Naive thymus-derived CD4-positive, alpha-beta T cell (primary cell): Measurements from ENCODE around the gene TMEM214. TPM values are rescaled to one million over a fixed set of nuclear protein-coding genes. Genes with fewer than 3 reads are reported as not detected.

Experiments used
- ATAC-seq: fragments of 150-1000 bp; cut with Tn5 transposase; 2 replicates; pipeline ENCODE4 v1.10.0; 2021; ENCODE audit warnings: mild to moderate bottlenecking, moderate library complexity
- CTCF ChIA-PET: fragments of 350-600 bp; sonication (Branson Sonifier 250); formaldehyde crosslinking; loops from one replicate; lab custom pipeline; 2021; ENCODE audit warnings: antibody characterized with exemption; lab: Charles Lee
- POLR2A ChIA-PET: fragments of 350-600 bp; sonication (Branson Sonifier 250); formaldehyde crosslinking; loops from one replicate; lab custom pipeline; 2021; ENCODE audit warnings: antibody characterized with exemption, inconsistent platforms; lab: Charles Lee
- DNase-seq, 9 donors: peaks; one replicate each; pipeline versions ENCODE4 v3.0.0 to v3.0.0-alpha.2; 2020 to 2022; ENCODE audit warnings: mixed read lengths in 1 of 9
- H3K27ac ChIP-seq: one replicate; pipeline ENCODE4 v1.7.0; 2013; ENCODE audit warnings: mild to moderate bottlenecking, low read depth, low read length, moderate library complexity
- H3K27me3 ChIP-seq, 2 donors: one replicate each; pipeline ENCODE4 v1.7.0; 2013; ENCODE audit warnings: low read length in 2 of 2, mild to moderate bottlenecking in 2 of 2, moderate library complexity in 2 of 2; ENCODE audit not compliant: control insufficient read depth in 2 of 2, insufficient read depth in 2 of 2
- H3K36me3 ChIP-seq, 3 experiments: 1 replicate in 2 of 3; 2 replicates in 1 of 3; pipeline ENCODE4 v1.7.0; 2013; ENCODE audit warnings: low read length in 3 of 3, mild to moderate bottlenecking in 3 of 3, moderate library complexity in 1 of 3; ENCODE audit not compliant: insufficient read depth in 3 of 3, control insufficient read depth in 2 of 3
- H3K4me1 ChIP-seq, 2 donors: one replicate each; pipeline ENCODE4 v1.7.0; 2013; ENCODE audit warnings: low read length in 2 of 2, mild to moderate bottlenecking in 2 of 2, moderate library complexity in 1 of 2; ENCODE audit not compliant: control insufficient read depth in 2 of 2, insufficient read depth in 2 of 2
- H3K4me3 ChIP-seq: 2 replicates; pipeline ENCODE4 v1.7.0; 2013; ENCODE audit warnings: mild to moderate bottlenecking, low read length
- H3K9me3 ChIP-seq, 3 experiments: 1 replicate in 2 of 3; 2 replicates in 1 of 3; pipeline ENCODE4 v1.7.0; 2013; ENCODE audit warnings: low read length in 3 of 3; ENCODE audit not compliant: control insufficient read depth in 2 of 3
- H3K27ac Mint-ChIP-seq, 9 donors: one replicate each; pipeline ENCODE4 v1.8.0; 2020 to 2022; ENCODE audit warnings: mixed read lengths in 9 of 9, mild to moderate bottlenecking in 8 of 9, moderate library complexity in 5 of 9, inconsistent platforms in 2 of 9
- H3K27me3 Mint-ChIP-seq, 5 donors: one replicate each; pipeline ENCODE4 v1.8.0; 2021 to 2022; ENCODE audit warnings: mixed read lengths in 5 of 5, mild to moderate bottlenecking in 1 of 5
- H3K36me3 Mint-ChIP-seq, 5 donors: one replicate each; pipeline ENCODE4 v1.8.0; 2020 to 2022; ENCODE audit warnings: mixed read lengths in 5 of 5, mild to moderate bottlenecking in 3 of 5, inconsistent platforms in 1 of 5
- H3K4me1 Mint-ChIP-seq, 7 donors: one replicate each; pipeline ENCODE4 v1.8.0; 2020 to 2022; ENCODE audit warnings: mixed read lengths in 7 of 7, mild to moderate bottlenecking in 3 of 7, inconsistent platforms in 1 of 7
- H3K4me3 Mint-ChIP-seq, 10 donors: one replicate each; pipeline ENCODE4 v1.8.0; 2020 to 2022; ENCODE audit warnings: mild to moderate bottlenecking in 10 of 10, mixed read lengths in 10 of 10, moderate library complexity in 6 of 10, inconsistent platforms in 2 of 10
- H3K9me3 Mint-ChIP-seq, 11 donors: one replicate each; pipeline ENCODE4 v1.8.0; 2020 to 2022; ENCODE audit warnings: mixed read lengths in 11 of 11, mild to moderate bottlenecking in 4 of 11, inconsistent platforms in 1 of 11, moderate library complexity in 1 of 11
- intact Hi-C, 2 donors: fragments of 100-400 bp; cut with micrococcal nuclease; formaldehyde crosslinking; loops; one replicate each; pipeline ENCODE4 v1.15.1; 2023
- polyA plus RNA-seq, 2 donors: library from polyadenylated mRNA; unstranded; fragments of 300-500 nt; fragmentation: Illumina TruSeq; gene quantifications; one replicate each; pipeline ENCODE4 v1.2.3, GENCODE V29; 2021
- total RNA-seq, 6 experiments: library from RNA in 5 of 6; stranded (reverse) in 5 of 6; gene quantifications; 1 replicate in 5 of 6; 2 replicates in 1 of 6; pipeline ENCODE4 v1.2.3 and lab custom pipeline; 2021 to 2026

TMEM214 gene
- total and polyA plus RNA-seq, 7 experiments from 2014 or later = 18.6 to 114 (median 41.7) TPM

DNA sequence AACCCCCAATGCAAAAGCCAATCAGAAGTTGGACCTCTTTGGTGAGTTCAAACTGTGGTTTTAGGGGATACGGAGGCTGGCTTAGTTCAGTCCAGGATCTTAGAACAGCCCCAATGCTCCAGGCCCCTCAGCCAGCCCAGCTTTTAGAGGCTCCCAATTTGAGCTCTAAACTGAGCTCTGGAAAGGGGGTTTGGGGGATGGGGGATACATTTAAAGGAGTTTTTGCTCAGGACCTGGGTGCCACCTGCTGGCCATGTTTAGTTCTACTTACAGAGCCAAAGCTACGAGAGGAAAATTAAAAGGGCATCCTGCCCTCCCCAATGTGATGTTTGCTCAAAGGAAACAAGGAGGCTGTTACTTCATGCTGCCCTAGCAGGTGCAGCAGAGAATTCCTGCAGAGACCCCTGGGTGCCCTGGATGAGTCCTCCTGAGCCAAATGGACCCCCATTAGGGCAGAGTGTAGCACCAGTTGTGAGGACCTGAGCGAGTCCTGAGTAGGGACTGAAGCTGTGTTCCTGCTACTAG is 15.9 kb upstream of the TMEM214 start:
- Mint-ChIP-seq H3K27ac (no peak overlapping the region), H3K4me1 (peaks cover 0 to 7% (median 0%) of the 10 kb centered on the region in 7 donors), H3K4me3 (no peak overlapping the region), H3K36me3 (no peaks in the 10 kb centered on the region), H3K27me3 (no peaks in the 10 kb centered on the region), H3K9me3 (no peaks in the 10 kb centered on the region)
- ATAC-seq (peak; percentile 54), DNase-seq (peak in 7 of 9 donors; percentile 20 to 38 (median 27))
- H3K4me1 ChIP-seq = no peaks in the 10 kb centered on the region
- no peaks in the 10 kb centered on the region for H3K9me3 ChIP-seq
- no peaks in the 10 kb centered on the region for H3K27me3 ChIP-seq
- no peak overlapping the region for H3K4me3 ChIP-seq
- no peak overlapping the region for H3K27ac ChIP-seq
- no peaks in the 10 kb centered on the region for H3K36me3 ChIP-seq
- intact Hi-C loops = loop anchor here (1.0 to 2.0 kb wide), 3 partner anchors 56 to 170 kb away; partner anchors contain the start of gene DPYSL5 (in 1 of the 2)
- POLR2A ChIA-PET = interaction anchor here (1.3 to 2.1 kb wide), 2 partner anchors 34 to 55 kb away, joined by 3 to 5 read pairs; partner anchors contain the start of genes AGBL5 and OST4
- CTCF ChIA-PET = interaction anchor here (0.6 to 4.3 kb wide), 10 partner anchors 12 to 263 kb away, joined by 3 to 54 read pairs (median 4); partner anchors contain the start of gene AGBL5

DNA sequence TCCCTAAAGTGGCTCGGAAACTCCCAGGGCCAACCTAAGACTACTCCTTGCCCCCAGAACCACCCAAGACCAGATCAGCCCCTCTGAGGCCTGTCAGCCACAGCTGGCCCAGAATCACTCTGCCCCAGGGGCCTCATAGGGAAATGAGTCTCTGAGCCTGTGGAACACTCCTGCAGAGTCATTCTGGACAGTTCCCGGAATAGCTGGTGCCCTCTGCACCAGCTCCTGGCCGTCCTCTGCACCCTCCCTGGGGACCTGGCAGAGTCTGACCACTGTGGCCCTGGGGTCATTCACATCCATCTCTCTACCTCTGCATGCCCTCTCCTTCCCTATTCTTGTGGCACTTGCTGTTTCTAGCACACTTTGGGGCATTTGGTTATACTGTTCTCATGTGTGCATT is 14.6 kb upstream of the TMEM214 start:
- no peak overlapping the region for H3K27ac Mint-ChIP-seq

DNA sequence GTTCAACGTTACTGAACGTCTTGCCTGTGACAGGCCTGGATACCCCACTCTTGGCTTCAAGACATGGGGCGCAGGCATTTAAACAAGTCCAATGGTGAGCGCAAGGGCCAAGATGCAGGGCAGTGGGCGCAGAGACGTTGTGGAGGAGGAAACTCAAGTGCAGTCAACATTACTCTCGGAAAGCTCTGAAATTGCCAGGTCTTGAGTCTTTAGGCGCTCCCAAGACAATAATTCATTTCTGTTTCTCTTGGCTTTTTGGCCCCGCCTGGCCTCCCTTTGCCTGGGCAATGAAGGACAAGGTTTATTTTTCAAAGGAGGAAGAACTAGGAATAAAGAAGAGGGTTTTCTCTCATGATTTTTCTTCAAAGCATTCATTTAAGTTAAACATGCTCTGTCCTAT is 13.3 kb upstream of the TMEM214 start:
- no peak for ATAC-seq
- Mint-ChIP-seq H3K27ac (no peak overlapping the region), H3K4me1 (peaks cover 0 to 7% (median 0%) of the 10 kb centered on the region in 7 donors), H3K27me3 (no peaks in the 10 kb centered on the region), H3K36me3 (peaks cover 0 to 6% (median 0%) of the 10 kb centered on the region in 5 donors), H3K4me3 (no peak overlapping the region), H3K9me3 (no peaks in the 10 kb centered on the region)
- Histone ChIP-seq H3K27ac (no peak overlapping the region), H3K9me3 (no peaks in the 10 kb centered on the region), H3K27me3 (no peaks in the 10 kb centered on the region), H3K36me3 (no peaks in the 10 kb centered on the region), H3K4me1 (no peaks in the 10 kb centered on the region), H3K4me3 (no peak overlapping the region)
- intact Hi-C loops = no loop called here
- no peak for DNase-seq
- ChIA-PET POLR2A (no interaction called here), CTCF (interaction anchor here (1.4 kb wide), 1 partner anchor 284 kb away, joined by 3 read pairs; no protein-coding TSS in a partner anchor)

More for the DNA sequence above, 14.6 kb upstream of the TMEM214 start:
- no peaks in the 10 kb centered on the region for H3K9me3 ChIP-seq
- no peak for DNase-seq
- no peak for ATAC-seq
- Mint-ChIP-seq H3K4me1 (peaks cover 0 to 7% (median 0%) of the 10 kb centered on the region in 7 donors), H3K27me3 (no peaks in the 10 kb centered on the region), H3K36me3 (peaks cover 0 to 6% (median 0%) of the 10 kb centered on the region in 5 donors), H3K4me3 (no peak overlapping the region), H3K9me3 (no peaks in the 10 kb centered on the region)
- no peaks in the 10 kb centered on the region for H3K4me1 ChIP-seq
- POLR2A ChIA-PET = no interaction called here
- no peaks in the 10 kb centered on the region for H3K27me3 ChIP-seq
- H3K36me3 ChIP-seq = no peaks in the 10 kb centered on the region
- intact Hi-C loops = no loop called here
- CTCF ChIA-PET = interaction anchor here (1.3 to 4.3 kb wide), 3 partner anchors 55 to 285 kb away, joined by 3 to 54 read pairs (median 3); no protein-coding TSS in a partner anchor
- no peak overlapping the region for H3K27ac ChIP-seq
- H3K4me3 ChIP-seq = no peak overlapping the region

DNA sequence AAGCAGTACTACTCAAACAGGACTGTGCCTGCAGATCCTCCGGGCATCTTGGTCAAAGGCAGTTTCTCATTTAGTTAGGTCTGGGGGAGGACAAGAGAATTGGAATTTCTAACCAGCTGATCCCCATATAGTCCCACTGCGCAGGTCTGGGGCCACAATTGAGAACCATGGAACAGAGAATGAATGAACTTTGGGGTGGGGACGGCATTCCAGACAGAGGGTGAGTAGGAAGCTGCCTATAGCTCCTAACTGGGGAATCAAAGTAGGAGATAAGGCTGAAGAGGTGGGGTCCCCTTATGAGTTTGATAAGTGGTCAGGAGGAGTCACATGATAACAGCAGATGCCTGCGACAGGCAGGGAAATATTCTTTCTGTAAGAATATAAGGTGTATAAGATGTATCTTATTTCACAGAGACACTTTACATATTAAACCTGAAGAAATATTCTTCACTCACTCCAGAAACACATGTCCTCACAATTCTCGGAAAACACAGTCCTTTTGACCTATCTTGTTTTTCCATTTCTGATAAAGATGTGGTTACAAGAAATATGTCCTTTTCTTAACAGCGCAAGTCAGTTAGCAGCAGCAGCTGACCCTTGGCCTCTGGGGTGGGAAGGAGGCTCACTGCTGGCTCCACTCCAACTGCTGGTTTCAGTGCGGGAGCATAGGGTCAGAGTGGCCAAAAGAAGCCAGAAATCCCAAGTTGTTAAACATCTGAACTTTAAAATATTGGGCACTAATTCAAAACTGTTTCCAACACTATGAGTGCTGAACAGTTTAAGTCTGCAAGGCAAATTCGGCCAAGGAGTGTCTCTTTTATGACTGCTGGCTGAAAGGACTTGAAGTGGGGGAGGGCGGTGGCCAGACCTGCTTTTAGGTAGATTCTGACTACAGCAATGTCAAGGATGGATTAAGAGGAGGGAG is 12.6 kb upstream of the TMEM214 start:
- H3K4me1 ChIP-seq = no peaks in the 10 kb centered on the region
- peaks cover 0 to 6% (median 0%) of the 10 kb centered on the region in 5 donors for H3K36me3 Mint-ChIP-seq
- no peak overlapping the region for H3K27ac ChIP-seq
- H3K4me3 Mint-ChIP-seq = no peak overlapping the region
- peak overlapping the region in 1 of 9 donors; percentile 60 for H3K27ac Mint-ChIP-seq
- H3K27me3 ChIP-seq = no peaks in the 10 kb centered on the region
- DNase-seq (no peak), ATAC-seq (no peak)
- ChIA-PET POLR2A (no interaction called here), CTCF (interaction anchor here (0.7 kb wide), 1 partner anchor 58 kb away, joined by 3 read pairs; no protein-coding TSS in a partner anchor)
- H3K27me3 Mint-ChIP-seq = no peaks in the 10 kb centered on the region
- no peaks in the 10 kb centered on the region for H3K9me3 Mint-ChIP-seq
- H3K36me3 ChIP-seq = peaks cover 0 to 5% (median 0%) of the 10 kb centered on the region in 3 experiments
- H3K9me3 ChIP-seq = no peaks in the 10 kb centered on the region
- H3K4me1 Mint-ChIP-seq = peaks cover 0 to 7% (median 0%) of the 10 kb centered on the region in 7 donors
- intact Hi-C loops = no loop called here
- H3K4me3 ChIP-seq = no peak overlapping the region

DNA sequence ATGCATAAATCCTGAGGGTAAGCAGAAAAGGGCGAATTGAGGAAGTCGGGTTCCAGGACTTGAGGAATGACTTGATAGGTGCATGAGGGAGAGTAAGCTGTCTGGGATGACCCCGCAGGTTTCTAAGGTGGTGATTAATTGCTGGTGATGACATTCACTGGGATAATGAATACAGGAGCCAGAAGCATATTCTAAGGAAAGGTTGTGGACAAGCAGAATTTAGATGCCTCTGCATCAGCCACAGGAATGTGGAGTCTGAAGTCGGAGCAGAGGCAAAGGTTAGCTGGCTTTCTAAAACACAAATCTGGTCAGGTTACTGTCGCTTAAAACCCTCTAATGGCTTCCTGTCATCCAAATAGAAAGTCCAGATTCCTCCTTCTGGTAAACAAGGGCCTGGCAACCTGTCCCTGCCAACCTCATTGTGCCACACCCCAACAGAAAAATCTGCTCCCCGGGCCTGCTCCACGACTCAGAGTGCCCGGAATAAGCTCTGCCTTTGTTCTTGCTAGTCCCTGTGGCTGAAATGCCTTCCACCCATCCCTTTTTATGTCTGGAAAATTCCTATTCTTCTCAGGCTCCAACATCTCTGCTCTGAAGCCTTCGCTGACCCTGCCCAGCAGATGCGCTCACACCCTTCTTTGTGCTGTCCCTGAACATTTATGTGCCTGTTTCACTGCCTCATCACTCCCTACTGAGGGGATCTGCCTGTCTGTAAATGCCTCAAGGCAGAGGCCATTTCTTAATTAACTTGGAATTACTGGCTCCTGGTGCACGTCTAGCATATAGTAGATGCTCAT is 11.3 kb upstream of the TMEM214 start:
- ChIA-PET CTCF (no interaction called here), POLR2A (no interaction called here)
- intact Hi-C loops = no loop called here
- H3K4me1 Mint-ChIP-seq = peaks cover 0 to under 1% (median 0%) of the 10 kb centered on the region in 7 donors
- no peaks in the 10 kb centered on the region for H3K9me3 Mint-ChIP-seq
- H3K27ac Mint-ChIP-seq = no peak overlapping the region
- Histone ChIP-seq H3K4me3 (no peak overlapping the region), H3K27ac (no peak overlapping the region), H3K4me1 (no peaks in the 10 kb centered on the region), H3K36me3 (peaks cover 0 to 17% (median 0%) of the 10 kb centered on the region in 3 experiments), H3K27me3 (no peaks in the 10 kb centered on the region), H3K9me3 (no peaks in the 10 kb centered on the region)
- H3K4me3 Mint-ChIP-seq = peak overlapping the region in 1 of 10 donors; percentile 12
- ATAC-seq (no peak), DNase-seq (no peak)
- H3K36me3 Mint-ChIP-seq = peaks cover 0 to 6% (median 0%) of the 10 kb centered on the region in 5 donors
- H3K27me3 Mint-ChIP-seq = no peaks in the 10 kb centered on the region

DNA sequence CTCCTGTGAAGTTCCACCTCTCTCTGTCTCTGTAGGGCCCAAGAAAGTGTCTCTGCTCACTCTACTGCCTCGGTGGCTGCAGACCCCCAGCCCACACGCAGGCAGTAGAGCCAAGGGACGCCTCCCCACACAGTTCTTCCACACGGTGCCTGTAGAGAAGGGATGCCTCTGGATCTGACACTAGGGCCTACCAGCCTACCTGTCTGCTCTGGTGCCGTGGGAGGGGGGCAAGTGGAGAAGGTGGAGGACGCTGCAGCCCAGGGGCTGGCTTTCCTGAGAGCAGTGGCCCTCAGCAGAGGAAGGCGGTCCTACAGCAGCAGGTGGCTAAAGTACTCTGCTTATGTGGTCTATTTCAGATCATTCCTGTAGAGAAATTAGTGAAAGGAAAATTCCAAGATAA is 9.0 kb upstream of the TMEM214 start:
- DNase-seq (no peak), ATAC-seq (no peak)
- Histone ChIP-seq H3K36me3 (peaks cover 0 to 20% (median 0%) of the 10 kb centered on the region in 3 experiments), H3K27ac (no peak overlapping the region), H3K9me3 (no peaks in the 10 kb centered on the region), H3K4me3 (no peak overlapping the region), H3K27me3 (no peaks in the 10 kb centered on the region), H3K4me1 (no peaks in the 10 kb centered on the region)
- peaks cover 0 to 10% (median 3%) of the 10 kb centered on the region in 7 donors for H3K4me1 Mint-ChIP-seq
- intact Hi-C loops = no loop called here
- ChIA-PET CTCF (no interaction called here), POLR2A (no interaction called here)
- H3K9me3 Mint-ChIP-seq = no peaks in the 10 kb centered on the region
- H3K27ac Mint-ChIP-seq = peak overlapping the region in 1 of 9 donors; percentile 25
- no peaks in the 10 kb centered on the region for H3K27me3 Mint-ChIP-seq
- H3K4me3 Mint-ChIP-seq = no peak overlapping the region
- H3K36me3 Mint-ChIP-seq = peaks cover 0 to 6% (median under 1%) of the 10 kb centered on the region in 5 donors
